ENCODE data around the gene WDFY2. TPM values are rescaled to one million over a fixed set of nuclear protein-coding genes. Genes with fewer than 3 reads are reported as not detected.
A peak's percentile ranks its signal among the peaks of the same experiment; 100 is the strongest.

WDFY2 gene
- total and polyA plus RNA-seq, 10 of the 15 experiments (the other 5 are each of a cell fraction or from before 2014, with no cell fraction given) = 2.1 to 13.0 (median 8.1) TPM

DNA sequence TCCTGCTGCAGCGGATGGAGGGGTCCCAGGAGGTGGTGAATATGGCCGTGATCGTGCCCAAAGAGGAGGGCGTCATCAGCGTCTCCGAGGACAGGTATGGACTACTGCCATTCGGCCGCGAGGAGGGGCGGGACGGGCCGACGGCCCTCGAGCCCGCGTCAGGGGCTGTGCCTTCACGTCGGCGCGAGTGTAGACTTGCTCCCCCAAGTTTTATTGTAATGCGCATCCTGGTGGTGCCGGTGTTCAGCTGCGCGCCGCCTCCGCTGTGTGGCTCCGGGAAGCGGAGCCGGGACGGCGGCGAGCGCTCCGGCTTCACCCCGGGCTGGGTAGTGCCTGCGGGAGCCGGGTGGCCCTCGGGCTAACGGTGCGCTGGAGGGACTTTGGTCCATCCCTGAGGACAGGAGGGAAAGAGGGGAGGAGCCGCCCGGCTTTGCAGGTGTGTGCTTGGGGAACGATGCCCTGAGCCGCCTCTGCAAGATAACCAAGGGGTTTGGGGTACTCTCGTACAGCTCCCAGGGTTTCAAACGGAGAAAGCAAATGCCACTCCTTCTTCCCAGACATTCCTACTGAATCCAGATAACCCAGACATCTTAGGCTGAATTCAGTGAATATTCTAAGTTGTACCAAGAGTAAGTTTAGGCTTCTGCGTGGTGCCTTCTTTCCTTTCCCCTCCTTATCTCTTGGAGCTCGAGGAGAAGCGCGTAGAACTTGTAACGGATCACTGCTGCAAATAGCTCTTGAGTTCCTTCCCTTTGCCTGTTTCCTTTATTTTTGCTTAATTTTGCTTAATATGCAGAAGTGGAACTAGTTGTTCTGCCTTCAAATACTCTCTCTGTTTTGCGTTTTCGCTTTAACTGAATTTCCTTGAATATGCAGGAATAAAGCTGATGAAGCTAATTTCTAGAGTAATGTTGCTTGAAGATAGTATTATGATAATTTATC lies 740 bp downstream of the WDFY2 start (continued):
- TF ChIP-seq ATF3 (IDR thresholded peaks at IDR 0.05; ENCODE audit: borderline replicate concordance, extremely low read depth, low read depth, low read length) = no peak
- TF ChIP-seq IRF4 (IDR thresholded peaks at IDR 0.05; ENCODE audit: low read depth, low read length) = no peak
- no peak for TF ChIP-seq POU2F2 (IDR thresholded peaks at IDR 0.05; ENCODE audit: borderline replicate concordance, low read depth, low read length)
- TF ChIP-seq ASH2L (IDR thresholded peaks at IDR 0.05; ENCODE audit: borderline replicate concordance, low read depth) = 0 out of 2 replicates have a peak, but pooled peaks have one; percentile 44
- no peak for TF ChIP-seq MEF2B (IDR thresholded peaks at IDR 0.05; ENCODE audit: partially characterized antibody, poor library complexity, severe bottlenecking)
- TF ChIP-seq SMC3 (IDR thresholded peaks at IDR 0.05; ENCODE audit: borderline replicate concordance, low read length) = peak; percentile 9; the same call in 1 of the 2 replicates
- TF ChIP-seq, protein P1, sequence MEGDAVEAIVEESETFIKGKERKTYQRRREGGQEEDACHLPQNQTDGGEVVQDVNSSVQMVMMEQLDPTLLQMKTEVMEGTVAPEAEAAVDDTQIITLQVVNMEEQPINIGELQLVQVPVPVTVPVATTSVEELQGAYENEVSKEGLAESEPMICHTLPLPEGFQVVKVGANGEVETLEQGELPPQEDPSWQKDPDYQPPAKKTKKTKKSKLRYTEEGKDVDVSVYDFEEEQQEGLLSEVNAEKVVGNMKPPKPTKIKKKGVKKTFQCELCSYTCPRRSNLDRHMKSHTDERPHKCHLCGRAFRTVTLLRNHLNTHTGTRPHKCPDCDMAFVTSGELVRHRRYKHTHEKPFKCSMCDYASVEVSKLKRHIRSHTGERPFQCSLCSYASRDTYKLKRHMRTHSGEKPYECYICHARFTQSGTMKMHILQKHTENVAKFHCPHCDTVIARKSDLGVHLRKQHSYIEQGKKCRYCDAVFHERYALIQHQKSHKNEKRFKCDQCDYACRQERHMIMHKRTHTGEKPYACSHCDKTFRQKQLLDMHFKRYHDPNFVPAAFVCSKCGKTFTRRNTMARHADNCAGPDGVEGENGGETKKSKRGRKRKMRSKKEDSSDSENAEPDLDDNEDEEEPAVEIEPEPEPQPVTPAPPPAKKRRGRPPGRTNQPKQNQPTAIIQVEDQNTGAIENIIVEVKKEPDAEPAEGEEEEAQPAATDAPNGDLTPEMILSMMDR (IDR thresholded peaks at IDR 0.05 in 2 of 3, conservative IDR thresholded peaks at IDR 0.05 in 1 of 3; ENCODE audit: control insufficient read depth in 2 of 3, extremely low read depth in 1 of 3, insufficient read depth in 1 of 3, low read depth in 3 of 3, low read length in 3 of 3) = peak in 2 of 3 experiments; percentile 7 to 15; a peak in 1 of 6 replicates

Measured in GM12878 (cell line).